Trophoblast cell (in vitro differentiated cells and primary cell): ENCODE measurements around the gene BACE2.

Source experiments
- DNase-seq, 2 donors: peaks; one replicate each; pipeline ENCODE4 v3.0.0-alpha.2; 2016
- H2AFZ ChIP-seq: 2 replicates; pipeline ENCODE4 v1.6.1; 2013; ENCODE audit warnings: low read length, moderate library complexity, mild to moderate bottlenecking; ENCODE audit not compliant: insufficient read depth, poor library complexity
- H2AK5ac ChIP-seq: 2 replicates; pipeline ENCODE4 v1.6.1; 2013; ENCODE audit warnings: mild to moderate bottlenecking, low read length
- H2BK120ac ChIP-seq: 2 replicates; pipeline ENCODE4 v1.6.1; 2013; ENCODE audit warnings: low read length, mild to moderate bottlenecking, moderate library complexity; ENCODE audit not compliant: insufficient read depth, poor library complexity
- H2BK12ac ChIP-seq: 2 replicates; pipeline ENCODE4 v1.6.1; 2013; ENCODE audit warnings: mild to moderate bottlenecking, low read length, moderate library complexity
- H2BK5ac ChIP-seq: 2 replicates; pipeline ENCODE4 v1.6.1; 2013; ENCODE audit warnings: low read length, low read depth, moderate library complexity, mild to moderate bottlenecking; ENCODE audit not compliant: poor library complexity
- H3K14ac ChIP-seq: 2 replicates; pipeline ENCODE4 v1.6.1; 2013; ENCODE audit warnings: mild to moderate bottlenecking, low read length
- H3K18ac ChIP-seq: 2 replicates; pipeline ENCODE4 v1.6.1; 2013; ENCODE audit warnings: mild to moderate bottlenecking, low read length
- H3K23ac ChIP-seq: 2 replicates; pipeline ENCODE4 v1.6.1; 2013; ENCODE audit warnings: low read length
- H3K27ac ChIP-seq: 2 replicates; pipeline ENCODE4 v1.5.1; 2013; ENCODE audit warnings: low read depth, mild to moderate bottlenecking, inconsistent platforms, low read length, moderate library complexity
- H3K27me3 ChIP-seq: 2 replicates; pipeline ENCODE4 v1.6.1; 2013; ENCODE audit warnings: inconsistent platforms, mild to moderate bottlenecking, low read length, moderate library complexity; ENCODE audit not compliant: insufficient read depth
- H3K36me3 ChIP-seq, 2 experiments: 1 replicate in 1 of 2; 2 replicates in 1 of 2; pipeline ENCODE4 v1.6.1; 2013; ENCODE audit warnings: low read length in 2 of 2, mild to moderate bottlenecking in 2 of 2, moderate library complexity in 1 of 2; ENCODE audit not compliant: insufficient read depth in 2 of 2, control insufficient read depth in 1 of 2
- H3K4ac ChIP-seq: 2 replicates; pipeline ENCODE4 v1.6.1; 2013; ENCODE audit warnings: low read depth, mild to moderate bottlenecking, low read length, moderate library complexity
- H3K4me1 ChIP-seq, 2 experiments: 1 replicate in 1 of 2; 2 replicates in 1 of 2; pipeline ENCODE4 v1.6.1; 2013; ENCODE audit warnings: low read length in 2 of 2, mild to moderate bottlenecking in 2 of 2, moderate library complexity in 1 of 2; ENCODE audit not compliant: insufficient read depth in 2 of 2, control insufficient read depth in 1 of 2
- H3K4me2 ChIP-seq: 2 replicates; pipeline ENCODE4 v1.6.1; 2013; ENCODE audit warnings: inconsistent platforms, mild to moderate bottlenecking, low read length, moderate library complexity
- H3K4me3 ChIP-seq: 2 replicates; pipeline ENCODE4 v1.5.1; 2013; ENCODE audit warnings: mild to moderate bottlenecking, low read depth, low read length, inconsistent platforms
- H3K79me1 ChIP-seq: one replicate; pipeline ENCODE4 v1.6.1; 2013; ENCODE audit warnings: low read length
- H3K79me2 ChIP-seq: 2 replicates; pipeline ENCODE4 v1.6.1; 2013; ENCODE audit warnings: low read length, mild to moderate bottlenecking; ENCODE audit not compliant: control insufficient read depth, insufficient read depth, poor library complexity
- H3K9ac ChIP-seq: 2 replicates; pipeline ENCODE4 v1.6.1; 2013; ENCODE audit warnings: mild to moderate bottlenecking, low read length
- H3K9me3 ChIP-seq: 2 replicates; pipeline ENCODE4 v1.6.1; 2013; ENCODE audit warnings: low read depth, mild to moderate bottlenecking, control low read depth, inconsistent platforms, low read length; ENCODE audit not compliant: insufficient read depth
- H4K12ac ChIP-seq: 2 replicates; pipeline ENCODE4 v1.6.1; 2013; ENCODE audit warnings: low read depth, mild to moderate bottlenecking, low read length, moderate library complexity
- H4K8ac ChIP-seq: 2 replicates; pipeline ENCODE4 v1.6.1; 2013; ENCODE audit warnings: low read depth, mild to moderate bottlenecking, low read length, moderate library complexity
- H4K91ac ChIP-seq: one replicate; pipeline ENCODE4 v1.6.1; 2013; ENCODE audit warnings: low read depth, mild to moderate bottlenecking, low read length, moderate library complexity
- WGBS: extraction: QIAGEN DNeasy Blood & Tissue Kit; methylation state at CpG from one replicate; pipeline ENCODE4 v1.1.7; 2013; ENCODE audit warnings: missing lambda C conversion rate; ENCODE audit not compliant: insufficient read length, insufficient coverage; ENCODE audit errors: extremely low coverage; 5-methylcytosine and 5-hydroxymethylcytosine counted together

BACE2 gene

DNA sequence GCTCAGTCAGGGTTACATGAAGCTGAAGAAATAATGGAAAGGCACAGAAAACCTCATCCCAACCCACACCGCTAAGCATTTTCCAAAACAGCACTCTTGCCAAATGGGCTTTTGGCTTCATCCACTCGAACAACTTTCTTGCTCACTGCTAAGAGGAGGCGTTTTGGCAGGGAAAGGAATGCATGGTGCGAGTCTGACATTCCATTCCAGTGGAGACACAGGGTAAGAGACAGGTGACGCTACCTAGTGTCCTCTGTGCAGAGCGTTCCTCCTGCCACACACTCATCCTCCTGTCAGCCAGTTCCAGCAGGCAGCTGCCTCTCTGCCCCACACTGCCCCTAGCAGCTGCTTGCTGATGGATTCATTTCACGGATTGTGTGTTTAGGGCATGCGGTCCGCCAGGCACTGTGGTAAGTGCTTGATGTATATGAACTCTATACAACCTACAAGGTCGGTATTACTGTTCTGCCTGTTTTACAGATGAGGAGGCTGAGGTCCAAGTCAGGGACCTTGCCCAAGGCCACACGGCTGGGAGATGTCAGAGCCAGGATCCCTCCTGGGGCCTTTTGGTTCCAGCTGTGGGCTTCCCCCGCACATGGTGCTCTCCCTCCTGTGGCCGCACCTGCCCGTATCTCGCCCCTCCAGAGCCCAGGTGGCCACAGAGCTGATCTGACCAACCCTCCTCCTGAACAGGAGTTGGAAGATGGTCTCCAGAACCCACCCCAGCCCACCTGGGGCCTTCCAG lies 25.7 kb upstream of the BACE2 start:
- H2AK5ac ChIP-seq = no peak overlapping the region

GRCh38 chr21:41143596-41144325 lies 24.2 kb upstream of the BACE2 start:
- DNase-seq = no peak
- Histone ChIP-seq H3K27ac (no peak overlapping the region), H3K36me3 (no peaks in the 10 kb centered on the region), H3K9ac (no peak overlapping the region), H2AK5ac (no peak overlapping the region), H3K23ac (no peak overlapping the region), H3K27me3 (no peaks in the 10 kb centered on the region), H3K4me1 (peaks cover 5 to 9% of the 10 kb centered on the region in 2 experiments), H3K4ac (no peak overlapping the region), H3K79me2 (no peaks in the 10 kb centered on the region), H3K14ac (no peak overlapping the region), H4K91ac (no peak overlapping the region), H3K18ac (no peak overlapping the region), H3K9me3 (peaks cover 3% of the 10 kb centered on the region), H3K4me3 (no peak overlapping the region), H4K8ac (no peak overlapping the region), H2BK12ac (no peak overlapping the region), H3K79me1 (no peaks in the 10 kb centered on the region), H4K12ac (no peak overlapping the region), H3K4me2 (no peak overlapping the region), H2BK5ac (no peak overlapping the region), H2BK120ac (no peak overlapping the region), H2AFZ (no peak overlapping the region)
- no CpG with 5 or more reads among the region's 10 CpGs for WGBS

More for the DNA sequence above, 25.7 kb upstream of the BACE2 start:
- no peak overlapping the region for H2BK5ac ChIP-seq
- H3K9ac ChIP-seq = no peak overlapping the region
- no peak overlapping the region for H3K18ac ChIP-seq
- no peak overlapping the region for H3K4ac ChIP-seq
- no peak overlapping the region for H2BK120ac ChIP-seq
- H3K9me3 ChIP-seq = peaks cover 6% of the 10 kb centered on the region
- H4K8ac ChIP-seq = no peak overlapping the region
- H2AFZ ChIP-seq = no peak overlapping the region
- H3K14ac ChIP-seq = no peak overlapping the region
- no peak overlapping the region for H4K12ac ChIP-seq
- no peaks in the 10 kb centered on the region for H3K27me3 ChIP-seq
- H3K4me3 ChIP-seq = no peak overlapping the region
- no peak overlapping the region for H3K27ac ChIP-seq
- no CpG with 5 or more reads among the region's 15 CpGs for WGBS
- no peaks in the 10 kb centered on the region for H3K79me1 ChIP-seq
- no peak overlapping the region for H3K4me2 ChIP-seq
- H2BK12ac ChIP-seq = no peak overlapping the region
- no peak overlapping the region for H3K23ac ChIP-seq
- H3K79me2 ChIP-seq = no peaks in the 10 kb centered on the region
- H3K4me1 ChIP-seq = peaks cover 5 to 9% of the 10 kb centered on the region in 2 experiments
- no peaks in the 10 kb centered on the region for H3K36me3 ChIP-seq
- peak; percentile 93 to 96 for DNase-seq
- H4K91ac ChIP-seq = no peak overlapping the region

DNA sequence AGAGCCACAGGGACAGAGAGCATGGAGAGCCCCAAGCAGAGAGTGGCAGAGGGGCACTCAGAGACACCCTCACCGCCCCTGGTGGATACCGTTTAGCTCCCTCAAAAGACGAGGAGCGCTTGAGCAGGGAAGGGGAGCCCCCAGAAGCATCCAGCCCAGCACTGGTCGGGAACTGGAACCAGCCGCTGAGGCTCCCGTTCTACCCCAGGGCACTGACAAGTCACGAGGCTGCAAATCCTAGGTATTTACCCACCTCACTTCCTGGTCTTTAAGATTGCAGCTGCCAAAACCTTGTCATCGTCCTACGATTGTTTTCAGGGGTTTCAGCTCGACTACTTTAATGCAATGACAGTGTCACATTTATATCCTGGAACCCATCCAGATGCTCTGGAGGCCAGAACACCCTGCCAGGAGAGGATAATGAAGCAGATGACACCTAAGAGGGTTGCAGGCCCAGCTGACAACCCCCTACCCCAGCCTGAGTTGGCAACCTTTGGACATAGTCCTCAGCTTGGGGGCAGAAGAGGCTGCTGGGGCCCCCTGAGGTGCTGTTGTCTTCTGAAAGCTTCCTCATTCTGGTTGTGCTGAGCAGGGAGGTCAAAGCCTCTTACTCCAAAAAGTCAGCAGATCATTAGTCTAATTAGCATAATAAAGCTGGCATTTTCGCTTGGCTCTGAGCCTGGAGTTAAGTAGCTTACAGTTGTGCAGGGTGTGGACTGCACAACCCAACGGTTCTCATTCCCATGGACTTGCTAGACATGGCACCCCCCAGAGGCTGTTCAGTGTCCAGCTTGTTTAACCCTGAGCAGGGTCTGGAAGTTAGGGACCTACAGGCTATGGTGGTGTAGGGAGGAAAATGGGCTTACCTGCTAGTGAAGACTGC lies 20.6 kb upstream of the BACE2 start:
- Histone ChIP-seq H2AK5ac (no peak overlapping the region), H3K36me3 (no peaks in the 10 kb centered on the region), H3K9me3 (peaks cover 2% of the 10 kb centered on the region), H2AFZ (no peak overlapping the region), H3K9ac (no peak overlapping the region), H3K79me1 (no peaks in the 10 kb centered on the region), H3K4me2 (no peak overlapping the region), H3K14ac (no peak overlapping the region), H2BK12ac (no peak overlapping the region), H4K91ac (no peak overlapping the region), H4K8ac (no peak overlapping the region), H4K12ac (no peak overlapping the region), H3K79me2 (no peaks in the 10 kb centered on the region), H3K4me3 (no peak overlapping the region), H3K4me1 (peaks cover 0 to 3% of the 10 kb centered on the region in 2 experiments), H3K18ac (no peak overlapping the region), H2BK5ac (no peak overlapping the region), H3K27me3 (no peaks in the 10 kb centered on the region), H3K4ac (no peak overlapping the region), H3K27ac (no peak overlapping the region), H3K23ac (no peak overlapping the region), H2BK120ac (no peak overlapping the region)
- no CpG with 5 or more reads among the region's 13 CpGs for WGBS
- no peak for DNase-seq

GRCh38 chr21:41147979-41148355 lies 20.0 kb upstream of the BACE2 start:
- peaks cover 2% of the 10 kb centered on the region for H3K9me3 ChIP-seq
- H3K79me1 ChIP-seq = no peaks in the 10 kb centered on the region
- H3K4me1 ChIP-seq = peaks cover 0 to 3% of the 10 kb centered on the region in 2 experiments
- no CpG with 5 or more reads among the region's 6 CpGs for WGBS
- no peak overlapping the region for H3K23ac ChIP-seq
- H2BK5ac ChIP-seq = no peak overlapping the region
- no peak overlapping the region for H4K91ac ChIP-seq
- no peak overlapping the region for H2BK12ac ChIP-seq
- H3K27me3 ChIP-seq = no peaks in the 10 kb centered on the region
- no peak overlapping the region for H3K9ac ChIP-seq
- no peak overlapping the region for H2BK120ac ChIP-seq
- no peak overlapping the region for H2AFZ ChIP-seq
- no peaks in the 10 kb centered on the region for H3K36me3 ChIP-seq
- H3K4ac ChIP-seq = no peak overlapping the region
- no peaks in the 10 kb centered on the region for H3K79me2 ChIP-seq
- no peak overlapping the region for H3K14ac ChIP-seq
- H3K4me3 ChIP-seq = no peak overlapping the region
- H2AK5ac ChIP-seq = no peak overlapping the region
- no peak overlapping the region for H3K27ac ChIP-seq
- H4K8ac ChIP-seq = no peak overlapping the region
- no peak overlapping the region for H4K12ac ChIP-seq
- no peak overlapping the region for H3K4me2 ChIP-seq
- no peak for DNase-seq
- no peak overlapping the region for H3K18ac ChIP-seq
